HG02870 (cell line): ENCODE results near the gene RECQL.
"Not testable (repeated sequence)": the region's sequence is repeated elsewhere in the genome, so short reads cannot be mapped to it uniquely, and the experiment has no call there.

Source experiments
- ATAC-seq: cut with Tn5 transposase; IDR thresholded peaks from one replicate; pipeline ENCODE4 v1.9.1; 2021; ENCODE audit warnings: mild to moderate bottlenecking, moderate library complexity; ENCODE audit not compliant: unreplicated experiment

Gene RECQL

GRCh38 chr12:21505888-21506287 is 4.5 kb upstream of the RECQL start:
- no peak for ATAC-seq

- ATAC-seq: no peak
Observed at GRCh38 chr12:21502872-21503271, 1.4 kb upstream of the RECQL start.

GRCh38 chr12:21502164-21502496 is 695 bp upstream of the RECQL start:
- no peak for ATAC-seq

GRCh38 chr12:21500786-21501257 is 613 bp downstream of the RECQL start:
- peak; percentile 1 for ATAC-seq

- no peak for ATAC-seq
Observed at GRCh38 chr12:21499765-21500164, 1.7 kb downstream of the RECQL start.

GRCh38 chr12:21485998-21486397 is 15.4 kb downstream of the RECQL start:
- no peak for ATAC-seq

GRCh38 chr12:21483531-21483930 is 17.9 kb downstream of the RECQL start:
- ATAC-seq: peak; percentile 92

- ATAC-seq: no peak
Observed at GRCh38 chr12:21478756-21479455, 22.5 kb downstream of the RECQL start.

- ATAC-seq: no peak
Observed at GRCh38 chr12:21476949-21477348, 24.5 kb downstream of the RECQL start.

- ATAC-seq: no peak
Observed at GRCh38 chr12:21475552-21475951, 25.9 kb downstream of the RECQL start.

GRCh38 chr12:21472197-21472823 is 29.1 kb downstream of the RECQL start:
- ATAC-seq: no peak

GRCh38 chr12:21471294-21471693 is 30.1 kb downstream of the RECQL start:
- ATAC-seq: no peak

- ATAC-seq: not testable (repeated sequence)
Observed at GRCh38 chr12:21467334-21467733, 34.1 kb downstream of the RECQL start.

GRCh38 chr12:21459474-21459873 is 42.0 kb downstream of the RECQL start:
- ATAC-seq: no peak

- no peak for ATAC-seq
Observed at GRCh38 chr12:21456291-21456780, 45.1 kb downstream of the RECQL start.

- no peak for ATAC-seq
Observed at GRCh38 chr12:21453312-21453852, 48.1 kb downstream of the RECQL start.

- no peak for ATAC-seq
Observed at GRCh38 chr12:21451529-21451928, 49.9 kb downstream of the RECQL start.

GRCh38 chr12:21444193-21445146 is 57.0 kb downstream of the RECQL start:
- no peak for ATAC-seq

- no peak for ATAC-seq
Observed at GRCh38 chr12:21439347-21439746, 62.1 kb downstream of the RECQL start.

- no peak for ATAC-seq
Observed at GRCh38 chr12:21438643-21439042, 62.8 kb downstream of the RECQL start.

- ATAC-seq: no peak
Observed at GRCh38 chr12:21434699-21435098, 66.7 kb downstream of the RECQL start.
